Activated CD4-positive, alpha-beta T cell treated with anti-CD3 and anti-CD28 coated beads, Interleukin-2, amount 50 U/mL, for 4 hours (primary cell): Measurements from ENCODE around the gene SPDYE5.
"Not testable (repeated sequence)": the region's sequence is repeated elsewhere in the genome, so short reads cannot be mapped to it uniquely, and the experiment has no call there.

Source experiments
- DNase-seq, 2 experiments: peaks; one replicate each; pipeline ENCODE4 v3.0.0-alpha.2; 2020

Gene SPDYE5

GRCh38 chr7:75492020-75492419, at the start of gene SPDYE5:
TSS of gene SPDYE5 (plus strand) at chr7:75492320. CDS start at chr7:75494048, 1,728 bp downstream.
- not testable (repeated sequence) for DNase-seq

GRCh38 chr7:75442465-75443111, 49.5 kb upstream of the SPDYE5 start:
- DNase-seq = peak in 1 of 2 experiments; percentile 8

- not testable (repeated sequence) for DNase-seq
Measured at GRCh38 chr7:75449946-75450345, 42.2 kb upstream of the SPDYE5 start.

- DNase-seq = not testable (repeated sequence)
Measured at GRCh38 chr7:75452494-75452955, 39.6 kb upstream of the SPDYE5 start.

GRCh38 chr7:75456403-75456802, 35.7 kb upstream of the SPDYE5 start:
- DNase-seq = not testable (repeated sequence)

- DNase-seq = not testable (repeated sequence)
Measured at GRCh38 chr7:75458034-75458433, 34.1 kb upstream of the SPDYE5 start.

- DNase-seq = not testable (repeated sequence)
Measured at GRCh38 chr7:75460541-75460940, 31.6 kb upstream of the SPDYE5 start.

- not testable (repeated sequence) for DNase-seq
Measured at GRCh38 chr7:75470166-75470565, 22.0 kb upstream of the SPDYE5 start.

GRCh38 chr7:75477457-75477856, 14.7 kb upstream of the SPDYE5 start:
- not testable (repeated sequence) for DNase-seq

GRCh38 chr7:75480313-75480712, 11.8 kb upstream of the SPDYE5 start:
- DNase-seq = not testable (repeated sequence)

- not testable (repeated sequence) for DNase-seq
Measured at GRCh38 chr7:75485355-75485978, 6.7 kb upstream of the SPDYE5 start.

GRCh38 chr7:75485979-75486643, 6.0 kb upstream of the SPDYE5 start, which contains the start of gene POM121C:
TSS of gene POM121C (minus strand) at chr7:75486299. CDS start at chr7:75441496, 44,803 bp downstream.
- peak; percentile 82 to 84 for DNase-seq

- not testable (repeated sequence) for DNase-seq
Measured at GRCh38 chr7:75509033-75509432, 16.9 kb downstream of the SPDYE5 start.

- DNase-seq = not testable (repeated sequence)
Measured at GRCh38 chr7:75518842-75519241, 26.7 kb downstream of the SPDYE5 start.

GRCh38 chr7:75521727-75522126, 29.6 kb downstream of the SPDYE5 start:
- DNase-seq = not testable (repeated sequence)

GRCh38 chr7:75527224-75527722, 35.2 kb downstream of the SPDYE5 start:
- not testable (repeated sequence) for DNase-seq

GRCh38 chr7:75531359-75531821, 39.3 kb downstream of the SPDYE5 start:
- no peak for DNase-seq

- no peak for DNase-seq
Measured at GRCh38 chr7:75532639-75533038, 40.5 kb downstream of the SPDYE5 start.

- DNase-seq = no peak
Measured at GRCh38 chr7:75533926-75534325, 41.8 kb downstream of the SPDYE5 start.

- no peak for DNase-seq
Measured at GRCh38 chr7:75534727-75535307, 42.7 kb downstream of the SPDYE5 start.

GRCh38 chr7:75536491-75536890, 44.4 kb downstream of the SPDYE5 start:
- no peak for DNase-seq

- DNase-seq = no peak
Measured at GRCh38 chr7:75536940-75537538, 44.9 kb downstream of the SPDYE5 start.
